Heart right ventricle (tissue), 16 donors: ENCODE results near the gene PPP1R9B. TPM values are rescaled to one million over a fixed set of nuclear protein-coding genes. Genes with fewer than 3 reads are reported as not detected.

Experiments used
- ATAC-seq, 8 donors: fragments of 200-7000 bp; cut with Tn5 transposase; one replicate each; pipeline ENCODE4 v1.9.1; 2020; ENCODE audit warnings: mild to moderate bottlenecking in 8 of 8, moderate library complexity in 8 of 8, moderate number of reproducible peaks in 1 of 8
- DNase-seq, 2 donors: peaks; one replicate each; pipeline ENCODE4 v3.0.0-alpha.2; 2020
- H3K27ac ChIP-seq, 10 donors: fragments of 200-600 bp; sonication (generic) in 2 of 10; one replicate each; pipeline versions ENCODE4 v1.5.0 to v1.8.0; 2020 to 2022; ENCODE audit warnings: mild to moderate bottlenecking in 3 of 10
- H3K27me3 ChIP-seq, 7 donors: fragments of 200-600 bp; one replicate each; pipeline ENCODE4 v1.8.0; 2021 to 2022; ENCODE audit warnings: mild to moderate bottlenecking in 2 of 7
- H3K36me3 ChIP-seq, 9 donors: fragments of 200-600 bp; sonication (generic) in 1 of 9; one replicate each; pipeline versions ENCODE4 v1.5.0 to v1.8.0; 2020 to 2022; ENCODE audit warnings: mild to moderate bottlenecking in 2 of 9
- H3K4me1 ChIP-seq, 9 donors: fragments of 200-600 bp; sonication (generic) in 1 of 9; one replicate each; pipeline versions ENCODE4 v1.5.0 to v1.8.0; 2020 to 2022; ENCODE audit warnings: mild to moderate bottlenecking in 4 of 9
- H3K4me3 ChIP-seq, 10 donors: fragments of 200-600 bp; sonication (generic) in 2 of 10; one replicate each; pipeline versions ENCODE4 v1.5.0 to v1.8.0; 2020 to 2022; ENCODE audit warnings: mild to moderate bottlenecking in 7 of 10, moderate library complexity in 2 of 10
- H3K9me3 ChIP-seq, 11 donors: fragments of 200-600 bp in 10 of 11; sonication (generic) in 2 of 11; one replicate each; pipeline versions ENCODE4 v1.5.0 to v1.8.0; 2013 to 2022; ENCODE audit warnings: mild to moderate bottlenecking in 2 of 11, control low read depth in 1 of 11, moderate library complexity in 1 of 11
- CTCF ChIP-seq, 9 donors: fragments of 200-600 bp; sonication (generic) in 2 of 9; IDR thresholded peaks; one replicate each; pipeline versions ENCODE4 v1.5.0 to v1.8.0; 2021 to 2022; ENCODE audit warnings: antibody characterized with exemption in 9 of 9, mild to moderate bottlenecking in 5 of 9, moderate library complexity in 1 of 9
- WGBS, 2 donors: extraction: QIAGEN DNeasy Blood & Tissue Kit; methylation state at CpG; one replicate each; pipeline ENCODE4 v1.1.7; 2013; ENCODE audit warnings: inconsistent platforms in 1 of 2; 5-methylcytosine and 5-hydroxymethylcytosine counted together
- intact Hi-C, 10 donors: fragments of 100-400 bp; cut with DNase I; formaldehyde crosslinking; loops; one replicate each; pipeline versions ENCODE4 v1.11.1 to v1.14.2; 2022
- polyA plus RNA-seq, 2 donors: library from polyadenylated mRNA; stranded (reverse); fragments of 200-250 nt; gene quantifications; one replicate each; pipeline ENCODE4 v1.2.3, GENCODE V29; 2013
- total RNA-seq, 10 donors: library from RNA; stranded (reverse); fragmentation: NEBNext Ultra II Directional in 3 of 10; extraction: Animal tissue kit (Norgen Biotek cat#: 25700) in 3 of 10; gene quantifications; one replicate each; pipeline versions ENCODE4 v1.2.1 to v1.2.4, GENCODE V29; 2021 to 2023
- donor health status: Arrhythmogenic right ventricular cardiomyopathy.
- donor health status: ischemic (EF 13 %, LVEDD 7.1; RV severe dilation, severe dysfunction).
- donor health status: healthy with polysubstance abuse.
- donor health status: DM: no; HTN: yes; CAD: no.
- donor health status: DM: no; HTN: no; CAD: no.
- donor health status: ischemic (EF 25% LVEDD 6.9; RV normal size, moderate dysfunction).
- donor health status: ischemic (EF 25% LVEDD 5.7; RV mildly dilated, moderate dysfunction).
- donor health status: healthy.
- donor health status: DM: yes; HTN: yes; CAD: no.
- donor health status: Ischemic cardiomyopathy.
- donor health status: ischemic (EF 35%, LVEDD 5.7; RV mildly dilated, moderate dysfunction).
- donor health status: nonischemic (EF 11% LVEDD 7.7; RV severe dilation, severe dysfunction).
- donor health status: DM: yes; HTN: yes; CAD: no.
- donor health status: PGD.
- donor health status: ischemic (EF 29% LVEDD 5.4; RV normal size, mild dysfunction).
- donor health status: nonischemic (EF 23%, LVEDD 6.1; RV moderate dilation, normal function).

Gene PPP1R9B
- total and polyA plus RNA-seq, 12 donors, result 17.3 to 45.4 (median 26.9) TPM

GRCh38 chr17:50127697-50128361 lies 22.6 kb downstream of the PPP1R9B start:
- TF ChIP-seq CTCF (IDR thresholded peaks at IDR 0.05), result no peak
- intact Hi-C loops, result no loop called here
- H3K9me3 ChIP-seq, result no peaks in the 10 kb centered on the region
- WGBS, 2 donors, result 65 to 70% methylated on average over 6 of the region's 6 CpGs
- ATAC-seq (no peak), DNase-seq (no peak)
- H3K36me3 ChIP-seq, result peaks cover 0 to 3% (median 0%) of the 10 kb centered on the region in 9 donors
- no peak overlapping the region for H3K4me3 ChIP-seq
- H3K4me1 ChIP-seq, result peaks cover 12 to 60% (median 37%) of the 10 kb centered on the region in 9 donors
- peaks cover 0 to 40% (median 0%) of the 10 kb centered on the region in 7 donors for H3K27me3 ChIP-seq
- H3K27ac ChIP-seq, result no peak overlapping the region

- Histone ChIP-seq H3K4me1 (peaks cover 8 to 41% (median 25%) of the 10 kb centered on the region in 9 donors), H3K27me3 (peaks cover 0 to 39% (median 0%) of the 10 kb centered on the region in 7 donors), H3K36me3 (no peaks in the 10 kb centered on the region), H3K27ac (no peak overlapping the region), H3K9me3 (no peaks in the 10 kb centered on the region), H3K4me3 (no peak overlapping the region)
- WGBS, 2 donors, result 96 to 97% methylated on average over 4 of the region's 4 CpGs
- intact Hi-C loops, result no loop called here
- TF ChIP-seq CTCF (IDR thresholded peaks at IDR 0.05), result no peak
- DNase-seq (no peak), ATAC-seq (no peak)
Observed at GRCh38 chr17:50125420-50125997, 25.0 kb downstream of the PPP1R9B start.

GRCh38 chr17:50123649-50124349 lies 26.7 kb downstream of the PPP1R9B start:
- Histone ChIP-seq H3K9me3 (no peaks in the 10 kb centered on the region), H3K36me3 (no peaks in the 10 kb centered on the region), H3K27me3 (peaks cover 0 to 42% (median 0%) of the 10 kb centered on the region in 7 donors), H3K4me3 (no peak overlapping the region), H3K27ac (peak overlapping the region in 4 of 10 donors; percentile 38 to 69 (median 50)), H3K4me1 (peaks cover under 1 to 27% (median 12%) of the 10 kb centered on the region in 9 donors)
- DNase-seq (no peak), ATAC-seq (peak in 7 of 8 donors; percentile 7 to 50 (median 29))
- 43 to 44% methylated on average over 12 of the region's 12 CpGs for WGBS, 2 donors
- intact Hi-C loops, result loop anchor here in 1 of 10 donors (5.0 kb wide), 1 partner anchor 39 kb away; no protein-coding TSS in a partner anchor
- TF ChIP-seq CTCF (IDR thresholded peaks at IDR 0.05), result no peak

- Histone ChIP-seq H3K27me3 (peaks cover 0 to 45% (median 0%) of the 10 kb centered on the region in 7 donors), H3K27ac (no peak overlapping the region), H3K9me3 (no peaks in the 10 kb centered on the region), H3K4me1 (peaks cover 0 to 22% (median 8%) of the 10 kb centered on the region in 9 donors), H3K36me3 (no peaks in the 10 kb centered on the region), H3K4me3 (no peak overlapping the region)
- ATAC-seq (no peak), DNase-seq (no peak)
- intact Hi-C loops, result loop anchor here in 2 of 10 donors (1.0 to 5.0 kb wide), 2 partner anchors 15 to 39 kb away; no protein-coding TSS in a partner anchor
- WGBS, 2 donors, result 94 to 95% methylated on average over 3 of the region's 3 CpGs
- no peak for TF ChIP-seq CTCF (IDR thresholded peaks at IDR 0.05)
Observed at GRCh38 chr17:50122945-50123344, 27.5 kb downstream of the PPP1R9B start.
